ENCODE measurements around the gene DUOXA1. TPM values are rescaled to one million over a fixed set of nuclear protein-coding genes. Genes with fewer than 3 reads are reported as not detected.

Gene DUOXA1
- total and polyA plus RNA-seq, 2 of the 4 experiments (the other 2 are of a cell fraction): 0.02 TPM; not detected in 1

GRCh38 chr15:45101749-45102148 lies 27.9 kb downstream of the DUOXA1 start:
- Histone ChIP-seq H3K14ac (replicated peaks; ENCODE audit: low read depth, low read length) (no peak overlapping the region), H3K56ac (ENCODE audit: extremely low read depth, insufficient read depth, low read length) (no peak overlapping the region), H2BK20ac (ENCODE audit: low read depth, low read length) (no peak overlapping the region), H2AK5ac (ENCODE audit: low read depth, low read length) (no peak overlapping the region), H3K4me2 (ENCODE audit: low read depth, low read length) (no peak overlapping the region), H4K8ac (ENCODE audit: low read depth in 2 of 2, low read length in 2 of 2) (no peak overlapping the region), H4K91ac (ENCODE audit: insufficient read depth, low read depth, low read length) (no peak overlapping the region), H2BK120ac (ENCODE audit: low read depth, low read length) (no peak overlapping the region), H4K5ac (ENCODE audit: low read depth, low read length) (no peak overlapping the region), H3K9ac (ENCODE audit: low read depth, low read length) (no peak overlapping the region), H3K27me3 (ENCODE audit: control insufficient read depth, insufficient read depth, low read length) (peaks cover 57% of the 10 kb centered on the region), H4K20me1 (ENCODE audit: insufficient read depth, low read length) (no peaks in the 10 kb centered on the region), H3K4me1 (ENCODE audit: control insufficient read depth, insufficient read depth, low read length) (no peaks in the 10 kb centered on the region), H3K4me3 (ENCODE audit: insufficient read depth, low read depth, low read length) (no peak overlapping the region), H3K27ac (ENCODE audit: insufficient read depth, low read length) (no peak overlapping the region), H2BK15ac (ENCODE audit: low read depth, low read length) (no peak overlapping the region), H3K9me3 (ENCODE audit: control insufficient read depth, insufficient read depth, low read length) (no peaks in the 10 kb centered on the region), H3K18ac (ENCODE audit: low read depth, low read length) (no peak overlapping the region), H3K79me1 (ENCODE audit: low read depth in 1 of 2, low read length in 2 of 2) (no peaks in the 10 kb centered on the region), H3K4ac (ENCODE audit: low read depth, low read length) (no peak overlapping the region), H2AFZ (replicated peaks; ENCODE audit: low read length, poor library complexity) (no peak overlapping the region), H2AK9ac (replicated peaks; ENCODE audit: low read depth, low read length, poor library complexity) (no peak overlapping the region), H3K9me1 (ENCODE audit: insufficient read depth, low read length) (no peaks in the 10 kb centered on the region), H3K23ac (ENCODE audit: low read depth, low read length) (no peak overlapping the region), H2BK5ac (ENCODE audit: low read depth, low read length, poor library complexity, severe bottlenecking) (no peak overlapping the region), H3K36me3 (ENCODE audit: control insufficient read depth, insufficient read depth, low read length) (no peaks in the 10 kb centered on the region)
- intact Hi-C loops (cut with micrococcal nuclease): no loop called here
- in situ Hi-C loops (cut with MboI; ENCODE audit: low sequenced_read_pairs): no loop called here
- ChIA-PET POLR2A (ENCODE audit: unreplicated experiment) (no interaction called here), CTCF (no interaction called here)
- TF ChIP-seq USF2 (IDR thresholded peaks at IDR 0.05; ENCODE audit: low read depth, low read length): no peak
- no peak for TF ChIP-seq RCOR1 (IDR thresholded peaks at IDR 0.05; ENCODE audit: insufficient replicate concordance, low read length)
- DNase-seq: no peak
- no TSS peak for BruUV-seq (replicated peaks)
- dilution Hi-C loops (cut with HindIII; ENCODE audit: low sequenced_read_pairs, unreplicated experiment): no loop called here
- no peak for ATAC-seq (ENCODE audit: low read depth)
- 50% methylated on average over 5 of the region's 12 CpGs; no CpG with 5 or more reads in 1 of the 2 experiments for WGBS, 2 experiments (ENCODE audit: extremely low coverage in 2 of 2, insufficient read length in 1 of 2)

Measured in IMR-90 (cell line).